Fibroblast of lung (primary cell): ENCODE measurements around the gene PCSK5. TPM values are rescaled to one million over a fixed set of nuclear protein-coding genes. Genes with fewer than 3 reads are reported as not detected.

Experiments used
- DNase-seq, 2 donors: peaks; one replicate each; pipeline versions ENCODE4 v3.0.0 to v3.0.0-alpha.2; 2010; ENCODE audit warnings: low read depth in 2 of 2
- H2AFZ ChIP-seq: 2 replicates; pipeline ENCODE4 v1.5.1; 2012; ENCODE audit warnings: low read length, control low read depth, inconsistent platforms
- H3K27ac ChIP-seq: 2 replicates; pipeline ENCODE4 v1.5.1; 2011; ENCODE audit warnings: low read length, control low read depth; ENCODE audit not compliant: insufficient read depth
- H3K27me3 ChIP-seq: 2 replicates; pipeline ENCODE4 v1.5.1; 2011; ENCODE audit warnings: mild to moderate bottlenecking, low read length; ENCODE audit not compliant: control insufficient read depth, insufficient read depth
- H3K36me3 ChIP-seq: 2 replicates; pipeline ENCODE4 v1.5.1; 2011; ENCODE audit warnings: low read length; ENCODE audit not compliant: control insufficient read depth, insufficient read depth
- H3K4me1 ChIP-seq: 2 replicates; pipeline ENCODE4 v1.5.1; 2011; ENCODE audit warnings: low read length; ENCODE audit not compliant: control insufficient read depth, insufficient read depth; ENCODE audit errors: extremely low read depth
- H3K4me2 ChIP-seq: 2 replicates; pipeline ENCODE4 v1.5.1; 2011; ENCODE audit warnings: low read length, control low read depth; ENCODE audit not compliant: insufficient read depth; ENCODE audit errors: extremely low read depth
- H3K4me3 ChIP-seq, 4 experiments: fragments of 200-600 bp in 1 of 4; sonication (generic) in 1 of 4; replicated peaks in 1 of 4; 2 replicates each; pipeline ENCODE4 v1.5.1; 2011 to 2016; ENCODE audit warnings: low read length in 4 of 4, low read depth in 3 of 4, mild to moderate bottlenecking in 3 of 4, control low read depth in 2 of 4, inconsistent platforms in 1 of 4, mixed read lengths in 1 of 4; ENCODE audit not compliant: insufficient read depth in 1 of 4; ENCODE audit errors: control extremely low read depth in 1 of 4
- H3K79me2 ChIP-seq: 2 replicates; pipeline ENCODE4 v1.5.1; 2012; ENCODE audit warnings: mild to moderate bottlenecking, low read length, inconsistent platforms; ENCODE audit not compliant: control insufficient read depth, insufficient read depth
- H3K9ac ChIP-seq: 2 replicates; pipeline ENCODE4 v1.5.1; 2011; ENCODE audit warnings: mild to moderate bottlenecking, low read length, control low read depth; ENCODE audit not compliant: insufficient read depth
- H3K9me3 ChIP-seq: 2 replicates; pipeline ENCODE4 v1.5.1; 2012; ENCODE audit warnings: low read depth, low read length; ENCODE audit not compliant: control insufficient read depth, insufficient read depth
- H4K20me1 ChIP-seq: 2 replicates; pipeline ENCODE4 v1.5.1; 2011; ENCODE audit warnings: low read length; ENCODE audit not compliant: control insufficient read depth, insufficient read depth; ENCODE audit errors: extremely low read depth
- EZH2 ChIP-seq: IDR thresholded peaks from 2 replicates; pipeline ENCODE4 v1.5.1; 2012; ENCODE audit warnings: low read length, control low read depth, mild to moderate bottlenecking; ENCODE audit errors: missing control alignments
- polyA plus RNA-seq, 2 donors: library from polyadenylated mRNA; depleted of rRNA in 1 of 2; stranded (reverse) in 1 of 2; unstranded in 1 of 2; fragments of >200 nt; gene quantifications; 2 replicates each; pipeline ENCODE4 v1.2.1, GENCODE V29; 2011 to 2012; ENCODE audit warnings: missing spikeins in 1 of 2
- total RNA-seq: library from RNA; depleted of rRNA; stranded (reverse); fragments of >200 nt; gene quantifications from 2 replicates; pipeline ENCODE4 v1.2.1, GENCODE V29; 2014
- TF ChIP-seq, protein P1 (sequence below), 2 donors: IDR thresholded peaks in 1 of 2; conservative IDR thresholded peaks in 1 of 2; 1 replicate in 1 of 2; 2 replicates in 1 of 2; pipeline ENCODE4 v1.5.1; 2011 to 2012; ENCODE audit warnings: low read length in 2 of 2, control low read depth in 1 of 2, inconsistent platforms in 1 of 2, low read depth in 1 of 2, mild to moderate bottlenecking in 1 of 2

Gene PCSK5
- total and polyA plus RNA-seq, 2 donors (not counting 1 experiment from before 2014, with no cell fraction given) = 3.1 to 4.8 TPM

DNA sequence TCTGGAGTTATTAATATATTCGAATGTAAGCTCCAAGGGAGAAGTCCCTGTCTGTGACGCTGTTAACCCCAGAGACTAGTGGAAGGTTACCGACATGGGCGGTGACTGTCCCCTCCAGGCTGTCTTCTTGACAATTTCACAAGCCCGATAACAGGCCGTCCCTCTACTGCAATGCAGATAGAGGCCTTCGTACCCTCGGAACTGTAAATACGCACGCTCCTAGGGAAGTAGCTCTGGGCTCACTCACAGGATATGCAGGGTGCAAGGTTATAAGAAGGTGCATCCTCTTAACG is 504.4 kb downstream of the PCSK5 start:
- H4K20me1 ChIP-seq = no peaks in the 10 kb centered on the region
- peaks cover 2% of the 10 kb centered on the region for H3K4me1 ChIP-seq
- TF ChIP-seq, protein P1, sequence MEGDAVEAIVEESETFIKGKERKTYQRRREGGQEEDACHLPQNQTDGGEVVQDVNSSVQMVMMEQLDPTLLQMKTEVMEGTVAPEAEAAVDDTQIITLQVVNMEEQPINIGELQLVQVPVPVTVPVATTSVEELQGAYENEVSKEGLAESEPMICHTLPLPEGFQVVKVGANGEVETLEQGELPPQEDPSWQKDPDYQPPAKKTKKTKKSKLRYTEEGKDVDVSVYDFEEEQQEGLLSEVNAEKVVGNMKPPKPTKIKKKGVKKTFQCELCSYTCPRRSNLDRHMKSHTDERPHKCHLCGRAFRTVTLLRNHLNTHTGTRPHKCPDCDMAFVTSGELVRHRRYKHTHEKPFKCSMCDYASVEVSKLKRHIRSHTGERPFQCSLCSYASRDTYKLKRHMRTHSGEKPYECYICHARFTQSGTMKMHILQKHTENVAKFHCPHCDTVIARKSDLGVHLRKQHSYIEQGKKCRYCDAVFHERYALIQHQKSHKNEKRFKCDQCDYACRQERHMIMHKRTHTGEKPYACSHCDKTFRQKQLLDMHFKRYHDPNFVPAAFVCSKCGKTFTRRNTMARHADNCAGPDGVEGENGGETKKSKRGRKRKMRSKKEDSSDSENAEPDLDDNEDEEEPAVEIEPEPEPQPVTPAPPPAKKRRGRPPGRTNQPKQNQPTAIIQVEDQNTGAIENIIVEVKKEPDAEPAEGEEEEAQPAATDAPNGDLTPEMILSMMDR (conservative IDR thresholded peaks at IDR 0.05 in 1 of 2, IDR thresholded peaks at IDR 0.05 in 1 of 2; ENCODE audit: low read depth in 1 of 2, low read length in 2 of 2) = no peak
- no peak for TF ChIP-seq EZH2
- H3K9ac ChIP-seq = peak overlapping the region; percentile 81
- H3K36me3 ChIP-seq = no peaks in the 10 kb centered on the region
- H2AFZ ChIP-seq = peak overlapping the region; percentile 91
- peaks cover 8% of the 10 kb centered on the region for H3K79me2 ChIP-seq
- H3K4me2 ChIP-seq = peak overlapping the region; percentile 95
- H3K4me3 ChIP-seq = peak overlapping the region; percentile 66 to 87 (median 72)
- peak overlapping the region; percentile 93 for H3K27ac ChIP-seq
- H3K9me3 ChIP-seq = no peaks in the 10 kb centered on the region
- H3K27me3 ChIP-seq = no peaks in the 10 kb centered on the region
- DNase-seq = no peak

DNA sequence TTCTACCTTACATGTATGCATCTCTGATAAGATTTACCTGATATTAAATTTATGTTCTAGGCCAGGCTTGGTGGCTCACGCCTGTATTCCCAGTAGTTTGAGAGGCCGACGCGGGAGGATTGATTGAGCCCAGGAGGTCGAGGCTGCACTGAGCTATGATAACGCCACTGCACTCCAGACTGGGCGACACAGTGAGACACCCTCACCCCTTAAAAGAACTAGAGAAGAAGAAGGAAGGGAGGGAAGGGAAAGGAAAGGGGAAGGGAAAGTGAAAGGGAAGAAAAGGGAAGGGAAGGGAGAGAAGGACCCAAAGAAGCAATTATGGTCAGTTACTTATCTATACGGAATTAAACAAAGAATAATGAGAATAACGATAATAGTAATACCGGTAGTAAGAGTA is 504.9 kb downstream of the PCSK5 start:
- DNase-seq = no peak
- peak overlapping the region; percentile 93 for H3K27ac ChIP-seq
- H3K79me2 ChIP-seq = peaks cover 8% of the 10 kb centered on the region
- TF ChIP-seq, protein P1 (conservative IDR thresholded peaks at IDR 0.05 in 1 of 2, IDR thresholded peaks at IDR 0.05 in 1 of 2; ENCODE audit: low read depth in 1 of 2, low read length in 2 of 2) = no peak
- no peak for TF ChIP-seq EZH2
- no peak overlapping the region for H3K9ac ChIP-seq
- H3K4me1 ChIP-seq = peaks cover 2% of the 10 kb centered on the region
- peak overlapping the region; percentile 95 for H3K4me2 ChIP-seq
- no peaks in the 10 kb centered on the region for H3K27me3 ChIP-seq
- H3K9me3 ChIP-seq = no peaks in the 10 kb centered on the region
- H3K36me3 ChIP-seq = no peaks in the 10 kb centered on the region
- no peaks in the 10 kb centered on the region for H4K20me1 ChIP-seq
- peak overlapping the region; percentile 91 for H2AFZ ChIP-seq
- peak overlapping the region in 1 of 4 experiments; percentile 87 for H3K4me3 ChIP-seq

DNA sequence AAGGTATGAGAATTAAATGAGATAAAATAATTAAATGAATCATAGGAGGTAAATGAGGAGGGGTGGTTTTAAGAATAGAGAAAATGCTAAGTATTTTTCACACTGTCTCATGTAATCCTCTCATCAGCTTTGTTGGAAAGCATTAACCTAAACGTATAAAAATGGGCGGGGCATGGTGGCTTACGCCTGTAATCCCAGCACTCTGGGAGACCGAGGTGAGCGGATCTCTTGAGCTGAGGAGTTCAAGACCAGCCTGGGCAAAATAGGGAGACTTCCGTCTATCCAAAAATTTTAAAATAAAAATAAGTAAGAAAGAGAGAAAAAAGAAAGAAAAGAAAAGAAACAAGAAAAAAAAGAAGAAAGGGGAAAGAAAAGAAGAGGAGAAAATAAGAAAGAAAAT is 505.7 kb downstream of the PCSK5 start:
- no peaks in the 10 kb centered on the region for H4K20me1 ChIP-seq
- H2AFZ ChIP-seq = no peak overlapping the region
- H3K4me1 ChIP-seq = peaks cover 4% of the 10 kb centered on the region
- H3K79me2 ChIP-seq = peaks cover 8% of the 10 kb centered on the region
- H3K36me3 ChIP-seq = no peaks in the 10 kb centered on the region
- H3K27ac ChIP-seq = no peak overlapping the region
- H3K27me3 ChIP-seq = no peaks in the 10 kb centered on the region
- H3K9ac ChIP-seq = no peak overlapping the region
- no peak overlapping the region for H3K4me2 ChIP-seq
- H3K4me3 ChIP-seq = no peak overlapping the region
- H3K9me3 ChIP-seq = no peaks in the 10 kb centered on the region
- DNase-seq = no peak
- TF ChIP-seq, protein P1 (conservative IDR thresholded peaks at IDR 0.05 in 1 of 2, IDR thresholded peaks at IDR 0.05 in 1 of 2; ENCODE audit: low read depth in 1 of 2, low read length in 2 of 2) = no peak
- TF ChIP-seq EZH2 = no peak
